Testis (tissue), 2 donors: ENCODE results near the gene MTERF2.

Experiments used
- CTCF ChIP-seq, 3 experiments: fragments of 450-650 bp in 2 of 3; fragments of 200-600 bp in 1 of 3; sonication (generic) in 1 of 3; IDR thresholded peaks; one replicate each; pipeline ENCODE4 v1.5.1; 2016 to 2019; ENCODE audit warnings: antibody characterized with exemption in 3 of 3, mild to moderate bottlenecking in 2 of 3, moderate library complexity in 1 of 3
- POLR2A ChIP-seq: fragments of 450-650 bp; IDR thresholded peaks from one replicate; pipeline ENCODE4 v1.6.1; 2017; ENCODE audit warnings: antibody characterized with exemption, mild to moderate bottlenecking, moderate library complexity

GRCh38 chr12:106999446-106999845 is 12.5 kb upstream of the MTERF2 start:
- TF ChIP-seq POLR2A, result no peak
- TF ChIP-seq CTCF (IDR thresholded peaks at IDR 0.05), result no peak
